WTC11 (cell line): ENCODE data around the gene WRAP73. TPM values are rescaled to one million over a fixed set of nuclear protein-coding genes. Genes with fewer than 3 reads are reported as not detected.
A peak's percentile ranks its signal among the peaks of the same experiment; 100 is the strongest.

Experiments
- ATAC-seq: fragments of 200-7000 bp; cut with Tn5 transposase; 2 replicates; pipeline ENCODE4 v1.10.0; 2021; ENCODE audit warnings: mild to moderate bottlenecking, moderate library complexity
- CTCF ChIA-PET: fragments of 300-600 bp; sonication (Branson Sonifier 250); formaldehyde crosslinking; loops from one replicate; lab custom pipeline; 2021; ENCODE audit warnings: antibody characterized with exemption; lab: Charles Lee
- POLR2A ChIA-PET: fragments of 350-600 bp; sonication (Branson Sonifier 250); formaldehyde crosslinking; loops from one replicate; lab custom pipeline; 2021; ENCODE audit warnings: antibody characterized with exemption; lab: Charles Lee
- DNase-seq: peaks from one replicate; pipeline ENCODE4 v3.0.0; 2021; ENCODE audit warnings: low spot score
- H3K27ac Mint-ChIP-seq: 2 replicates; pipeline ENCODE4 v1.8.0; 2021; ENCODE audit warnings: mixed read lengths
- H3K27me3 Mint-ChIP-seq: 2 replicates; pipeline ENCODE4 v1.8.0; 2021; ENCODE audit warnings: low read depth, mild to moderate bottlenecking, moderate library complexity, mixed read lengths
- H3K36me3 Mint-ChIP-seq: 2 replicates; pipeline ENCODE4 v1.8.0; 2021; ENCODE audit warnings: mixed read lengths
- H3K4me1 Mint-ChIP-seq: 2 replicates; pipeline ENCODE4 v1.8.0; 2022; ENCODE audit warnings: mixed read lengths
- H3K4me3 Mint-ChIP-seq: 2 replicates; pipeline ENCODE4 v1.8.0; 2021; ENCODE audit warnings: mild to moderate bottlenecking, moderate library complexity, mixed read lengths
- H3K9me3 Mint-ChIP-seq: 2 replicates; pipeline ENCODE4 v1.8.0; 2021; ENCODE audit warnings: mixed read lengths
- CBFB ChIP-seq: sonication (generic); formaldehyde crosslinking; IDR thresholded peaks from 2 replicates; pipeline ENCODE4 v1.8.1; 2022; ENCODE audit warnings: mild to moderate bottlenecking, low read depth, missing genetic modification reagents
- ETV6 ChIP-seq: sonication (generic); formaldehyde crosslinking; IDR thresholded peaks from 2 replicates; pipeline ENCODE4 v1.8.1; 2022; ENCODE audit warnings: mild to moderate bottlenecking, missing genetic modification reagents
- GABPB1 ChIP-seq: sonication (generic); formaldehyde crosslinking; IDR thresholded peaks from 2 replicates; pipeline ENCODE4 v1.8.1; 2023; ENCODE audit warnings: mild to moderate bottlenecking, missing genetic modification reagents
- HMGA2 ChIP-seq: fragments of 250-450 bp; sonication (Bioruptor Pico); IDR thresholded peaks from 2 replicates; pipeline ENCODE4 v1.4.0; 2021; ENCODE audit warnings: mild to moderate bottlenecking, moderate library complexity
- JAZF1 ChIP-seq: fragments of 250-450 bp; sonication (Bioruptor Pico); IDR thresholded peaks from 2 replicates; pipeline ENCODE4 v1.9.0; 2021; ENCODE audit warnings: moderate library complexity, mild to moderate bottlenecking, inconsistent platforms
- KAT7 ChIP-seq: sonication (generic); formaldehyde crosslinking; IDR thresholded peaks from 2 replicates; pipeline ENCODE4 v1.8.1; 2023; ENCODE audit warnings: missing genetic modification reagents, mild to moderate bottlenecking, borderline replicate concordance
- MXD4 ChIP-seq: fragments of 250-450 bp; sonication (Bioruptor Pico); IDR thresholded peaks from 2 replicates; pipeline ENCODE4 v1.8.0; 2021; ENCODE audit warnings: mild to moderate bottlenecking, moderate library complexity, borderline replicate concordance
- NFYB ChIP-seq: sonication (generic); formaldehyde crosslinking; conservative IDR thresholded peaks from 2 replicates; pipeline ENCODE4 v1.8.0; 2022; ENCODE audit warnings: low read depth, missing genetic modification reagents
- NR3C1 ChIP-seq: sonication (generic); formaldehyde crosslinking; conservative IDR thresholded peaks from 2 replicates; pipeline ENCODE4 v1.8.1; 2023; ENCODE audit warnings: low read depth, mild to moderate bottlenecking, missing genetic modification reagents
- SP1 ChIP-seq: sonication (generic); formaldehyde crosslinking; conservative IDR thresholded peaks from 2 replicates; pipeline ENCODE4 v1.8.1; 2022; ENCODE audit warnings: missing genetic modification reagents
- TP53 ChIP-seq: sonication (generic); formaldehyde crosslinking; IDR thresholded peaks from 2 replicates; pipeline ENCODE4 v1.8.1; 2023; ENCODE audit warnings: mild to moderate bottlenecking, missing genetic modification reagents
- ZNF317 ChIP-seq: sonication (generic); formaldehyde crosslinking; IDR thresholded peaks from 2 replicates; pipeline ENCODE4 v1.8.1; 2023; ENCODE audit warnings: low read depth, mild to moderate bottlenecking, moderate library complexity, missing genetic modification reagents, borderline replicate concordance
- ZNF671 ChIP-seq: fragments of 250-450 bp; sonication (Bioruptor Pico); IDR thresholded peaks from 2 replicates; pipeline ENCODE4 v1.8.0; 2021; ENCODE audit warnings: mild to moderate bottlenecking
- total RNA-seq: library from RNA; stranded (reverse); gene quantifications from 3 replicates; pipeline ENCODE4 v1.2.3, GENCODE V29; 2021
- TF ChIP-seq, protein P1 (sequence below): sonication (generic); formaldehyde crosslinking; IDR thresholded peaks from 2 replicates; pipeline ENCODE4 v1.8.0; 2022; ENCODE audit warnings: mild to moderate bottlenecking, missing genetic modification reagents
- TF ChIP-seq, protein P2 (sequence below): fragments of 250-450 bp; sonication (Bioruptor Pico); IDR thresholded peaks from 2 replicates; pipeline ENCODE4 v1.9.0; 2021; ENCODE audit warnings: mild to moderate bottlenecking, borderline replicate concordance
- TF ChIP-seq, protein P3 (sequence below): sonication (generic); formaldehyde crosslinking; IDR thresholded peaks from 2 replicates; pipeline ENCODE4 v1.8.1; 2023; ENCODE audit warnings: mild to moderate bottlenecking, missing genetic modification reagents, moderate library complexity

The WRAP73 gene
- total RNA-seq, 1 experiment from 2014 or later: 39.2 TPM

DNA sequence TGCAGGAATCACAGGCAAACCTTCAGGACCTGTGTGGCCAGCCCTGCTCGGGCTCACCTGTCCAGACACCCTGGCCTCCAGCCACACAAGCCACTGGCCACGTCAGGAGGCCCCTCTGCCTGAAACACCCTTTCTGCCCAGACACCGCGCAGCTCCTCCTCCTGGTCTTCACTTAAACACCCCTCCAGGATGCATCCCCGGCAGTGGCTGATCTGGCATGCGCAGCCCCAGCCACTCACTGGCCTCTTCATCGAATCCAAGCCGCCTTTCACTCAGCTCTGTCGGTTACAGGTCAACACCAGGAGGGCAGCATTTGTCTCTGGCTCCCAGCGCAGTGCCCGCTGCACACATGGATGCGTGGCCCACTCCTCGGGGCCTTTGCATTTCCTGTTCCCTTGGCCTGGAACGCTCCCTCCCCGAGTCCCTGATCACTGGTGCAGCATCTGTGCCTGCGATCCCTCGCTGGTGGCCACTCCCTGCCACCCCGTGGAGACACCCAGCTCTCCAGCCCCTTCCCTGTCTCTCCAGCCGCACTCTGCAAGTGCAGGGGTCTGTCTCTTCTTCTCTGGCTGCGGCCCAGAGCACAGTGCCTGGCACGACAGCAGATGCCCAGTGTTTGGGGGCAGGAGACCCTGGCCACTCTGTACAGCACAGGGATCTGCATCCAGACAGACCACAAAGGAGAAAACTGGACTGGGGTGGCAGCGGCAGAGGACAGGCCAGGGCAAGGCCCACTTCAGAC is 15.7 kb downstream of the WRAP73 start:
- no peaks in the 10 kb centered on the region for H3K9me3 Mint-ChIP-seq
- ChIA-PET CTCF (no interaction called here), POLR2A (no interaction called here)
- TF ChIP-seq, protein P1, sequence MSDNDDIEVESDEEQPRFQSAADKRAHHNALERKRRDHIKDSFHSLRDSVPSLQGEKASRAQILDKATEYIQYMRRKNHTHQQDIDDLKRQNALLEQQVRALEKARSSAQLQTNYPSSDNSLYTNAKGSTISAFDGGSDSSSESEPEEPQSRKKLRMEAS (CRISPR knock-in tag): no peak
- no peak for TF ChIP-seq TP53 (CRISPR knock-in tag)
- ATAC-seq (no peak), DNase-seq (peak; percentile 6)
- H3K27me3 Mint-ChIP-seq: no peaks in the 10 kb centered on the region
- H3K4me1 Mint-ChIP-seq: no peaks in the 10 kb centered on the region
- H3K36me3 Mint-ChIP-seq: peaks cover 32% of the 10 kb centered on the region
- H3K27ac Mint-ChIP-seq: no peak overlapping the region
- H3K4me3 Mint-ChIP-seq: no peak overlapping the region

DNA sequence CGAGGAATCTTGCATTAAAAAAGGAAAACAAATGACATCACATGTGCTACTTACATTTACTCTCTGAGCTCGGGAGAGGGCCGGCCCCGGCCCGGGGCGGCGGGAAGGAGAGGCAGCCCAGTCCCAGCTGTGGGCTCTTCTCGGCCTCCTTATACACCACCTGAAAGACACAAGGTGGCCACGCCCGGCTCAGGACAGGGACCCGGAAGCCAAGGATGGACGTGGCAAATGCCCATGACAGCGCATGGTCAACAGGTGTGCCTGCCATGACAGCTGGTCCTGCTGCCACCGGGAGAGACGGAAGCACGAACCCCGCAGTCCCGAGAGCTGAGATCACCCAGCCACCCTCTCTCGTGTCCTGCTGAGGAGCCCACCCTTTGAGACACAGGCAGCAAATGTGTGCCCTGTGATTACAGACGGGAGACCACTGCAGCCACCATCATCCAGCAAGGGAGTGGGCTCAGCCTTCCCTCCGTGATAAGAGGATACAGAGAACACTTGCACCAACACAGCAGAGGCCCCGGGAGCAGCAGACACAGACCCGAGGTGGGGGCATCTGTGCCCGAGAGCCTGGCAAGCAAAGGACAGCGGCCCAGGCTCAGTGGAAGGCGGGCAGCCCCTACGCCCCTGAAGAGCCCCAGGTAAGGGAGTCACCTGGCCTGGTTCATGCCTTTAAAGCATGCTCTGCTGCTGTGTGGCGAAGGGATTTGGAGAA is 16.4 kb downstream of the WRAP73 start:
- DNase-seq (peak; percentile 5), ATAC-seq (no peak)
- Mint-ChIP-seq H3K27me3 (no peaks in the 10 kb centered on the region), H3K4me1 (no peaks in the 10 kb centered on the region), H3K36me3 (peaks cover 33% of the 10 kb centered on the region), H3K27ac (no peak overlapping the region), H3K9me3 (no peaks in the 10 kb centered on the region), H3K4me3 (no peak overlapping the region)
- POLR2A ChIA-PET: no interaction called here
- CTCF ChIA-PET: no interaction called here
- TF ChIP-seq, protein P2, sequence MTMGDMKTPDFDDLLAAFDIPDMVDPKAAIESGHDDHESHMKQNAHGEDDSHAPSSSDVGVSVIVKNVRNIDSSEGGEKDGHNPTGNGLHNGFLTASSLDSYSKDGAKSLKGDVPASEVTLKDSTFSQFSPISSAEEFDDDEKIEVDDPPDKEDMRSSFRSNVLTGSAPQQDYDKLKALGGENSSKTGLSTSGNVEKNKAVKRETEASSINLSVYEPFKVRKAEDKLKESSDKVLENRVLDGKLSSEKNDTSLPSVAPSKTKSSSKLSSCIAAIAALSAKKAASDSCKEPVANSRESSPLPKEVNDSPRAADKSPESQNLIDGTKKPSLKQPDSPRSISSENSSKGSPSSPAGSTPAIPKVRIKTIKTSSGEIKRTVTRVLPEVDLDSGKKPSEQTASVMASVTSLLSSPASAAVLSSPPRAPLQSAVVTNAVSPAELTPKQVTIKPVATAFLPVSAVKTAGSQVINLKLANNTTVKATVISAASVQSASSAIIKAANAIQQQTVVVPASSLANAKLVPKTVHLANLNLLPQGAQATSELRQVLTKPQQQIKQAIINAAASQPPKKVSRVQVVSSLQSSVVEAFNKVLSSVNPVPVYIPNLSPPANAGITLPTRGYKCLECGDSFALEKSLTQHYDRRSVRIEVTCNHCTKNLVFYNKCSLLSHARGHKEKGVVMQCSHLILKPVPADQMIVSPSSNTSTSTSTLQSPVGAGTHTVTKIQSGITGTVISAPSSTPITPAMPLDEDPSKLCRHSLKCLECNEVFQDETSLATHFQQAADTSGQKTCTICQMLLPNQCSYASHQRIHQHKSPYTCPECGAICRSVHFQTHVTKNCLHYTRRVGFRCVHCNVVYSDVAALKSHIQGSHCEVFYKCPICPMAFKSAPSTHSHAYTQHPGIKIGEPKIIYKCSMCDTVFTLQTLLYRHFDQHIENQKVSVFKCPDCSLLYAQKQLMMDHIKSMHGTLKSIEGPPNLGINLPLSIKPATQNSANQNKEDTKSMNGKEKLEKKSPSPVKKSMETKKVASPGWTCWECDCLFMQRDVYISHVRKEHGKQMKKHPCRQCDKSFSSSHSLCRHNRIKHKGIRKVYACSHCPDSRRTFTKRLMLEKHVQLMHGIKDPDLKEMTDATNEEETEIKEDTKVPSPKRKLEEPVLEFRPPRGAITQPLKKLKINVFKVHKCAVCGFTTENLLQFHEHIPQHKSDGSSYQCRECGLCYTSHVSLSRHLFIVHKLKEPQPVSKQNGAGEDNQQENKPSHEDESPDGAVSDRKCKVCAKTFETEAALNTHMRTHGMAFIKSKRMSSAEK (CRISPR knock-in tag): no peak
- TF ChIP-seq SP1 (CRISPR knock-in tag): no peak

DNA sequence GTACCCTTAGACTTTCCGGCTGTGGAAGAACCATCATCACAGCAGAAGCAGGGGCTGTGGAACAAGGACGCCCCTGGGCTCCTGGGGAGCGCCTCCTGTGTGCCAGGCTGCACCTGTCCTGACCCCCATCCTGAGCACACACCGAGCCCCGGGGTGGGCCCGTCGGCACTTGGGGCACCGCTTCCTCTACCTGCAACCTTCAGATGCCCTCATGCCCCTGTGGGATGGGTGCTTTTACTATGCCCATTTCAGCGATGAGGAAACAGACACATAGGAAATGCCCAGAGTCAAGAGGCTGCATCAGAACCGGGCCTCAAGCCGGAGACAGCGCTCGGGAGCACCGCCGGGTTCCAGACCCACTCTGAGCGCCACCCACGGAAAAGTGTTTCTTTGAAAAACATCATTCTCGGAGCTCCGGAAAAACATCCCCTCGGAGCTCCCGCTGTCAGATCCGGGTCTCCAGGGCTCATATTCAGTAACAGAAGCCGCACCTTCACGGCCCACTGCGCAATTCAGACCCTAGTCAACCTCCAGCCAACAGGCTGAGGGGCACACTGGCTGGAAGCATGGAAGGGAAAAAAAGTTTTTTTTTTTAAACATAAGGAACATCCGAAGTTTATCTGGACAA is 17.1 kb downstream of the WRAP73 start:
- H3K9me3 Mint-ChIP-seq: no peaks in the 10 kb centered on the region
- POLR2A ChIA-PET: no interaction called here
- H3K4me1 Mint-ChIP-seq: no peaks in the 10 kb centered on the region
- TF ChIP-seq NR3C1 (CRISPR knock-in tag): no peak
- TF ChIP-seq, all 79 proteins: peak for 0
- no peak for ATAC-seq
- Mint-ChIP-seq H3K4me3 (no peak overlapping the region), H3K36me3 (peaks cover 29% of the 10 kb centered on the region), H3K27me3 (no peaks in the 10 kb centered on the region), H3K27ac (no peak overlapping the region)
- DNase-seq: peak; percentile 4
- CTCF ChIA-PET: interaction anchor here (1.0 to 5.0 kb wide), 3 partner anchors 92 to 180 kb away, joined by 4 to 19 read pairs (median 6); no protein-coding TSS in a partner anchor

DNA sequence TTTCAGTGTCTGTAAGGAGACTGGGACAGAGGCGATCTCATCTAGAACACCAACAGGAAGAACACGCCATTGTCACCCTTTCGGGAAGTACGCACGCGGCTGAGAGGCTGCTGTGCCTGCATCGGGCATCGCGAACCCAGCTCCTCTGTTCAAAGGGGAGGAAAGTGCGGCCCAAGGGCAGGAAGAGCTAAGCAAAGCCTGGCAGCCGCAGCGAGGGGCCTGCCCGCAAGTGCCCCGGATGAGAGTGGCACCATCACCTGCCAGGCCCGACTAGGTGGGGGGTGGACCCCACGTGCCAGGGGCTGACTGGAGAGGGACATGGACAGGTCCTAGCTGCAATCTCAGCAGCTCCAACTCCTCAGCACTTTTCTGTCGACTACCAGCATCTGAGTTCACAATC is 17.6 kb downstream of the WRAP73 start:
- H3K9me3 Mint-ChIP-seq: no peaks in the 10 kb centered on the region
- no peaks in the 10 kb centered on the region for H3K4me1 Mint-ChIP-seq
- DNase-seq (peak; percentile 5), ATAC-seq (no peak)
- H3K27ac Mint-ChIP-seq: 0 out of 2 replicates have a peak overlapping the region, but pooled peaks have one; percentile 27
- ChIA-PET CTCF (interaction anchor here (1.0 to 5.0 kb wide), 3 partner anchors 92 to 180 kb away, joined by 4 to 19 read pairs (median 6); no protein-coding TSS in a partner anchor), POLR2A (no interaction called here)
- no peak for TF ChIP-seq JAZF1 (CRISPR knock-in tag)
- TF ChIP-seq CBFB (CRISPR knock-in tag): no peak
- TF ChIP-seq, protein P3, sequence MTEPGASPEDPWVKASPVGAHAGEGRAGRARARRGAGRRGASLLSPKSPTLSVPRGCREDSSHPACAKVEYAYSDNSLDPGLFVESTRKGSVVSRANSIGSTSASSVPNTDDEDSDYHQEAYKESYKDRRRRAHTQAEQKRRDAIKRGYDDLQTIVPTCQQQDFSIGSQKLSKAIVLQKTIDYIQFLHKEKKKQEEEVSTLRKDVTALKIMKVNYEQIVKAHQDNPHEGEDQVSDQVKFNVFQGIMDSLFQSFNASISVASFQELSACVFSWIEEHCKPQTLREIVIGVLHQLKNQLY (CRISPR knock-in tag): no peak
- no peak for TF ChIP-seq MXD4 (CRISPR knock-in tag)
- no peak for TF ChIP-seq ZNF317 (CRISPR knock-in tag)
- TF ChIP-seq ETV6 (CRISPR knock-in tag): no peak
- no peak for TF ChIP-seq TP53 (CRISPR knock-in tag)
- TF ChIP-seq KAT7: no peak
- no peak for TF ChIP-seq ZNF671
- TF ChIP-seq SP1 (CRISPR knock-in tag): no peak
- TF ChIP-seq GABPB1 (CRISPR knock-in tag): no peak
- no peak for TF ChIP-seq HMGA2 (CRISPR knock-in tag)
- TF ChIP-seq NFYB: no peak
- H3K36me3 Mint-ChIP-seq: peaks cover 32% of the 10 kb centered on the region
- no peaks in the 10 kb centered on the region for H3K27me3 Mint-ChIP-seq
- H3K4me3 Mint-ChIP-seq: no peak overlapping the region
